ENCODE results near the gene NKX2-4.

NKX2-4 gene

DNA sequence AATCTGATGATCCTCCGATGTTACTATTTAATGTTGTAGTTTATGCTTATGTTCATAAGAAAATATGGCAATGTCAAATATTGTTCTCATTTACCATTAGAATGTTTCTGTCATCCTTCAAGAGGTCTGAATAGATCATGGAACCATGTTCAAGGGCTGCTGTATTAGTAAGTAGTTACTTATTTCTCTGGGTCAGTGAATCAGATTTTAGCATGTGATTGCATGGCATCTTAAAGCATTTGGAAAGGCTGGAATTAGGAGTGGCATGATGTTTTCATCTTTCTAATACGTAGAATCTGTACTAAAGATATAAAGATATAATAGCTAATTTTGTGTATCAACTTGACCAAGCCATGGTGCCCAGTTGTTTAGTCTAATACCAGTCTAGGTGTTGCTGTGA lies 40.5 kb upstream of the NKX2-4 start:
- no peaks in the 10 kb centered on the region for H3K4me1 ChIP-seq (ENCODE audit: control insufficient read depth, insufficient read depth, low read length)
- H3K27ac ChIP-seq (ENCODE audit: extremely low read depth, low read depth, low read length) = no peak overlapping the region
- no peak overlapping the region for H3K4me3 ChIP-seq (ENCODE audit: low read depth, low read length)
- H3K9me3 ChIP-seq (ENCODE audit: control insufficient read depth, insufficient read depth, low read depth, low read length) = no peaks in the 10 kb centered on the region
- POLR2A ChIA-PET = no interaction called here
- CTCF ChIA-PET = no interaction called here
- TF ChIP-seq, protein P1, sequence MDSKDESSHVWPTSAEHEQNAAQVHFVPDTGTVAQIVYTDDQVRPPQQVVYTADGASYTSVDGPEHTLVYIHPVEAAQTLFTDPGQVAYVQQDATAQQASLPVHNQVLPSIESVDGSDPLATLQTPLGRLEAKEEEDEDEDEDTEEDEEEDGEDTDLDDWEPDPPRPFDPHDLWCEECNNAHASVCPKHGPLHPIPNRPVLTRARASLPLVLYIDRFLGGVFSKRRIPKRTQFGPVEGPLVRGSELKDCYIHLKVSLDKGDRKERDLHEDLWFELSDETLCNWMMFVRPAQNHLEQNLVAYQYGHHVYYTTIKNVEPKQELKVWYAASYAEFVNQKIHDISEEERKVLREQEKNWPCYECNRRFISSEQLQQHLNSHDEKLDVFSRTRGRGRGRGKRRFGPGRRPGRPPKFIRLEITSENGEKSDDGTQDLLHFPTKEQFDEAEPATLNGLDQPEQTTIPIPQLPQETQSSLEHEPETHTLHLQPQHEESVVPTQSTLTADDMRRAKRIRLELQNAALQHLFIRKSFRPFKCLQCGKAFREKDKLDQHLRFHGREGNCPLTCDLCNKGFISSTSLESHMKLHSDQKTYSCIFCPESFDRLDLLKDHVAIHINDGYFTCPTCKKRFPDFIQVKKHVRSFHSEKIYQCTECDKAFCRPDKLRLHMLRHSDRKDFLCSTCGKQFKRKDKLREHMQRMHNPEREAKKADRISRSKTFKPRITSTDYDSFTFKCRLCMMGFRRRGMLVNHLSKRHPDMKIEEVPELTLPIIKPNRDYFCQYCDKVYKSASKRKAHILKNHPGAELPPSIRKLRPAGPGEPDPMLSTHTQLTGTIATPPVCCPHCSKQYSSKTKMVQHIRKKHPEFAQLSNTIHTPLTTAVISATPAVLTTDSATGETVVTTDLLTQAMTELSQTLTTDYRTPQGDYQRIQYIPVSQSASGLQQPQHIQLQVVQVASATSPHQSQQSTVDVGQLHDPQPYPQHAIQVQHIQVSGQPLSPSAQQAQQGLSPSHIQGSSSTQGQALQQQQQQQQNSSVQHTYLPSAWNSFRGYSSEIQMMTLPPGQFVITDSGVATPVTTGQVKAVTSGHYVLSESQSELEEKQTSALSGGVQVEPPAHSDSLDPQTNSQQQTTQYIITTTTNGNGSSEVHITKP (tag by site-specific recombination; IDR thresholded peaks at IDR 0.05) = no peak
- TF ChIP-seq ZNF843 (tag by site-specific recombination; IDR thresholded peaks at IDR 0.05) = no peak
- TF ChIP-seq ZNF16 (tag by site-specific recombination; IDR thresholded peaks at IDR 0.05; ENCODE audit: low read depth) = no peak
- TF ChIP-seq ZNF146 (tag by site-specific recombination; IDR thresholded peaks at IDR 0.05) = no peak
- TF ChIP-seq, protein P2, sequence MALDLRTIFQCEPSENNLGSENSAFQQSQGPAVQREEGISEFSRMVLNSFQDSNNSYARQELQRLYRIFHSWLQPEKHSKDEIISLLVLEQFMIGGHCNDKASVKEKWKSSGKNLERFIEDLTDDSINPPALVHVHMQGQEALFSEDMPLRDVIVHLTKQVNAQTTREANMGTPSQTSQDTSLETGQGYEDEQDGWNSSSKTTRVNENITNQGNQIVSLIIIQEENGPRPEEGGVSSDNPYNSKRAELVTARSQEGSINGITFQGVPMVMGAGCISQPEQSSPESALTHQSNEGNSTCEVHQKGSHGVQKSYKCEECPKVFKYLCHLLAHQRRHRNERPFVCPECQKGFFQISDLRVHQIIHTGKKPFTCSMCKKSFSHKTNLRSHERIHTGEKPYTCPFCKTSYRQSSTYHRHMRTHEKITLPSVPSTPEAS (tag by site-specific recombination; IDR thresholded peaks at IDR 0.05) = no peak
- TF ChIP-seq ZNF426 (tag by site-specific recombination; IDR thresholded peaks at IDR 0.05) = no peak
- no peak for TF ChIP-seq PRDM1 (tag by site-specific recombination; IDR thresholded peaks at IDR 0.05)
- no peak for TF ChIP-seq ZNF239 (tag by site-specific recombination; IDR thresholded peaks at IDR 0.05)
- no peak for TF ChIP-seq ZBTB7A (tag by site-specific recombination; IDR thresholded peaks at IDR 0.05; ENCODE audit: low read depth)
- TF ChIP-seq, protein P3, sequence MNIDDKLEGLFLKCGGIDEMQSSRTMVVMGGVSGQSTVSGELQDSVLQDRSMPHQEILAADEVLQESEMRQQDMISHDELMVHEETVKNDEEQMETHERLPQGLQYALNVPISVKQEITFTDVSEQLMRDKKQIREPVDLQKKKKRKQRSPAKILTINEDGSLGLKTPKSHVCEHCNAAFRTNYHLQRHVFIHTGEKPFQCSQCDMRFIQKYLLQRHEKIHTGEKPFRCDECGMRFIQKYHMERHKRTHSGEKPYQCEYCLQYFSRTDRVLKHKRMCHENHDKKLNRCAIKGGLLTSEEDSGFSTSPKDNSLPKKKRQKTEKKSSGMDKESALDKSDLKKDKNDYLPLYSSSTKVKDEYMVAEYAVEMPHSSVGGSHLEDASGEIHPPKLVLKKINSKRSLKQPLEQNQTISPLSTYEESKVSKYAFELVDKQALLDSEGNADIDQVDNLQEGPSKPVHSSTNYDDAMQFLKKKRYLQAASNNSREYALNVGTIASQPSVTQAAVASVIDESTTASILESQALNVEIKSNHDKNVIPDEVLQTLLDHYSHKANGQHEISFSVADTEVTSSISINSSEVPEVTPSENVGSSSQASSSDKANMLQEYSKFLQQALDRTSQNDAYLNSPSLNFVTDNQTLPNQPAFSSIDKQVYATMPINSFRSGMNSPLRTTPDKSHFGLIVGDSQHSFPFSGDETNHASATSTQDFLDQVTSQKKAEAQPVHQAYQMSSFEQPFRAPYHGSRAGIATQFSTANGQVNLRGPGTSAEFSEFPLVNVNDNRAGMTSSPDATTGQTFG (tag by site-specific recombination; IDR thresholded peaks at IDR 0.05; ENCODE audit: borderline replicate concordance) = no peak
- TF ChIP-seq, protein P4, sequence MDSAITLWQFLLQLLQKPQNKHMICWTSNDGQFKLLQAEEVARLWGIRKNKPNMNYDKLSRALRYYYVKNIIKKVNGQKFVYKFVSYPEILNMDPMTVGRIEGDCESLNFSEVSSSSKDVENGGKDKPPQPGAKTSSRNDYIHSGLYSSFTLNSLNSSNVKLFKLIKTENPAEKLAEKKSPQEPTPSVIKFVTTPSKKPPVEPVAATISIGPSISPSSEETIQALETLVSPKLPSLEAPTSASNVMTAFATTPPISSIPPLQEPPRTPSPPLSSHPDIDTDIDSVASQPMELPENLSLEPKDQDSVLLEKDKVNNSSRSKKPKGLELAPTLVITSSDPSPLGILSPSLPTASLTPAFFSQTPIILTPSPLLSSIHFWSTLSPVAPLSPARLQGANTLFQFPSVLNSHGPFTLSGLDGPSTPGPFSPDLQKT (IDR thresholded peaks at IDR 0.05; ENCODE audit: borderline replicate concordance, low read depth, low read length) = no peak
- TF ChIP-seq ZNF529 (tag by site-specific recombination; IDR thresholded peaks at IDR 0.05; ENCODE audit: insufficient replicate concordance) = no peak
- no peak for TF ChIP-seq ZNF202 (tag by site-specific recombination; IDR thresholded peaks at IDR 0.05; ENCODE audit: borderline replicate concordance)
- TF ChIP-seq, protein P5, sequence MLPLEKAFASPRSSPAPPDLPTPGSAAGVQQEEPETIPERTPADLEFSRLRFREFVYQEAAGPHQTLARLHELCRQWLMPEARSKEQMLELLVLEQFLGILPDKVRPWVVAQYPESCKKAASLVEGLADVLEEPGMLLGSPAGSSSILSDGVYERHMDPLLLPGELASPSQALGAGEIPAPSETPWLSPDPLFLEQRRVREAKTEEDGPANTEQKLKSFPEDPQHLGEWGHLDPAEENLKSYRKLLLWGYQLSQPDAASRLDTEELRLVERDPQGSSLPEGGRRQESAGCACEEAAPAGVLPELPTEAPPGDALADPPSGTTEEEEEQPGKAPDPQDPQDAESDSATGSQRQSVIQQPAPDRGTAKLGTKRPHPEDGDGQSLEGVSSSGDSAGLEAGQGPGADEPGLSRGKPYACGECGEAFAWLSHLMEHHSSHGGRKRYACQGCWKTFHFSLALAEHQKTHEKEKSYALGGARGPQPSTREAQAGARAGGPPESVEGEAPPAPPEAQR (tag by site-specific recombination; IDR thresholded peaks at IDR 0.05) = no peak
- H3K36me3 ChIP-seq (ENCODE audit: control insufficient read depth in 2 of 2, insufficient read depth in 1 of 2, low read length in 2 of 2) = no peaks in the 10 kb centered on the region

DNA sequence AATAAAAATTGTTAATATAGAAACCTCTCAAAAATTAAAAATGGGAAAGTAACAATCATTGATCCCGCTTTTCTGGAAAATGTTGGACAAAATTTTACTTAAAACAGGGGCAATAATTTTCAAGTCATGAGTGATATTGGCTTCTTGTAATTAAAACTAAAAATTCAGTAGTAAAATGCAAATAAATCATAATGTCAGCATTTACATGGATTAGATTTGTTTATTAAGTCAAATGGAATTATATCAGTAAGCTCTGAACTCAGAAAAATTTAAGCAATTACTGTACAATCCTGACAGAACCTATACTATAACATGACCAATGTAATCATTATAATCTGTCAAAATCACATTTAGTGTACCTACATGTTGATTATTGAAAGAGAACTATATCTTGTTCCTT lies 39.9 kb upstream of the NKX2-4 start:
- CTCF ChIA-PET = no interaction called here
- Histone ChIP-seq H3K27ac (ENCODE audit: extremely low read depth, low read depth, low read length) (no peak overlapping the region), H3K4me3 (ENCODE audit: low read depth, low read length) (no peak overlapping the region), H3K9me3 (ENCODE audit: control insufficient read depth, insufficient read depth, low read depth, low read length) (no peaks in the 10 kb centered on the region), H3K4me1 (ENCODE audit: control insufficient read depth, insufficient read depth, low read length) (no peaks in the 10 kb centered on the region), H3K36me3 (ENCODE audit: control insufficient read depth in 2 of 2, insufficient read depth in 1 of 2, low read length in 2 of 2) (no peaks in the 10 kb centered on the region)
- POLR2A ChIA-PET = no interaction called here
- TF ChIP-seq, protein P6, sequence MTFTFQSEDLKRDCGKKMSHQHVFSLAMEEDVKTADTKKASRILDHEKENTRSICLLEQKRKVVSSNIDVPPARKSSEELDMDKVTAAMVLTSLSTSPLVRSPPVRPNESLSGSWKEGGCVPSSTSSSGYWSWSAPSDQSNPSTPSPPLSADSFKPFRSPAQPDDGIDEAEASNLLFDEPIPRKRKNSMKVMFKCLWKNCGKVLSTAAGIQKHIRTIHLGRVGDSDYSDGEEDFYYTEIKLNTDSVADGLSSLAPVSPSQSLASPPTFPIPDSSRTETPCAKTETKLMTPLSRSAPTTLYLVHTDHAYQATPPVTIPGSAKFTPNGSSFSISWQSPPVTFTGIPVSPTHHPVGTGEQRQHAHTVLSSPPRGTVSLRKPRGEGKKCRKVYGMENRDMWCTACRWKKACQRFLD (tag by site-specific recombination; IDR thresholded peaks at IDR 0.05) = no peak
- TF ChIP-seq ZNF48 (tag by site-specific recombination; IDR thresholded peaks at IDR 0.05) = no peak
- TF ChIP-seq, protein P5 (tag by site-specific recombination; IDR thresholded peaks at IDR 0.05) = no peak
- no peak for TF ChIP-seq ZBTB8A (tag by site-specific recombination; IDR thresholded peaks at IDR 0.05)
- TF ChIP-seq, protein P7, sequence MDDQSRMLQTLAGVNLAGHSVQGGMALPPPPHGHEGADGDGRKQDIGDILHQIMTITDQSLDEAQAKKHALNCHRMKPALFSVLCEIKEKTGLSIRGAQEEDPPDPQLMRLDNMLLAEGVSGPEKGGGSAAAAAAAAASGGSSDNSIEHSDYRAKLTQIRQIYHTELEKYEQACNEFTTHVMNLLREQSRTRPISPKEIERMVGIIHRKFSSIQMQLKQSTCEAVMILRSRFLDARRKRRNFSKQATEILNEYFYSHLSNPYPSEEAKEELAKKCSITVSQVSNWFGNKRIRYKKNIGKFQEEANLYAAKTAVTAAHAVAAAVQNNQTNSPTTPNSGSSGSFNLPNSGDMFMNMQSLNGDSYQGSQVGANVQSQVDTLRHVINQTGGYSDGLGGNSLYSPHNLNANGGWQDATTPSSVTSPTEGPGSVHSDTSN (CRISPR knock-in tag; IDR thresholded peaks at IDR 0.05) = no peak
- TF ChIP-seq FEZF1 (tag by site-specific recombination; IDR thresholded peaks at IDR 0.05) = no peak
